ENCODE results near the gene GP5. TPM values are rescaled to one million over a fixed set of nuclear protein-coding genes. Genes with fewer than 3 reads are reported as not detected.
A peak's percentile ranks its signal among the peaks of the same experiment; 100 is the strongest.

The GP5 gene
- total RNA-seq, 4 donors from 2014 or later: 0.19 TPM; not detected in 3

- 79% methylated on average over 6 of the region's 6 CpGs for WGBS
- H3K27ac ChIP-seq: no peak overlapping the region
- H3K36me3 ChIP-seq: no peaks in the 10 kb centered on the region
- H3K9me3 ChIP-seq: no peaks in the 10 kb centered on the region
- peaks cover 4% of the 10 kb centered on the region for H3K4me1 ChIP-seq
- H3K27me3 ChIP-seq: peaks cover 32% of the 10 kb centered on the region
- no peak overlapping the region for H3K4me3 ChIP-seq
- no peak for TF ChIP-seq EP300 (IDR thresholded peaks at IDR 0.05)
- TF ChIP-seq CTCF (IDR thresholded peaks at IDR 0.05): no peak
- TF ChIP-seq POLR2AphosphoS5 (IDR thresholded peaks at IDR 0.05): no peak
- no peak for TF ChIP-seq POLR2A (IDR thresholded peaks at IDR 0.05)
- DNase-seq (ENCODE audit: low spot score in 2 of 2): peak in 1 of 2 donors; percentile 40
Measured at GRCh38 chr3:194384156-194384555, 14.9 kb downstream of the GP5 start.

GRCh38 chr3:194383276-194383940, 15.7 kb downstream of the GP5 start:
- 92% methylated on average over 14 of the region's 14 CpGs for WGBS
- Histone ChIP-seq H3K9me3 (no peaks in the 10 kb centered on the region), H3K27me3 (peaks cover 32% of the 10 kb centered on the region), H3K36me3 (no peaks in the 10 kb centered on the region), H3K27ac (no peak overlapping the region), H3K4me3 (no peak overlapping the region), H3K4me1 (peaks cover 4% of the 10 kb centered on the region)
- TF ChIP-seq POLR2AphosphoS5 (IDR thresholded peaks at IDR 0.05): no peak
- TF ChIP-seq POLR2A (IDR thresholded peaks at IDR 0.05): no peak
- TF ChIP-seq EP300 (IDR thresholded peaks at IDR 0.05): no peak
- TF ChIP-seq CTCF (IDR thresholded peaks at IDR 0.05): no peak
- peak in 1 of 2 donors; percentile 59 for DNase-seq (ENCODE audit: low spot score in 2 of 2)

- no peak for TF ChIP-seq POLR2AphosphoS5 (IDR thresholded peaks at IDR 0.05)
- TF ChIP-seq CTCF (IDR thresholded peaks at IDR 0.05): no peak
- TF ChIP-seq EP300 (IDR thresholded peaks at IDR 0.05): no peak
- no peak for TF ChIP-seq POLR2A (IDR thresholded peaks at IDR 0.05)
- 90% methylated on average over 9 of the region's 9 CpGs for WGBS
- H3K4me3 ChIP-seq: no peak overlapping the region
- no peaks in the 10 kb centered on the region for H3K9me3 ChIP-seq
- no peaks in the 10 kb centered on the region for H3K36me3 ChIP-seq
- peaks cover 4% of the 10 kb centered on the region for H3K4me1 ChIP-seq
- peaks cover 32% of the 10 kb centered on the region for H3K27me3 ChIP-seq
- DNase-seq (ENCODE audit: low spot score in 2 of 2): peak in 1 of 2 donors; percentile 54
- H3K27ac ChIP-seq: no peak overlapping the region
Measured at GRCh38 chr3:194382892-194383223, 16.2 kb downstream of the GP5 start.

GRCh38 chr3:194382196-194382891, 16.7 kb downstream of the GP5 start:
- Histone ChIP-seq H3K27ac (no peak overlapping the region), H3K4me1 (peaks cover 4% of the 10 kb centered on the region), H3K36me3 (no peaks in the 10 kb centered on the region), H3K9me3 (no peaks in the 10 kb centered on the region), H3K4me3 (no peak overlapping the region), H3K27me3 (peaks cover 32% of the 10 kb centered on the region)
- DNase-seq (ENCODE audit: low spot score in 2 of 2): peak in 1 of 2 donors; percentile 73
- WGBS: 85% methylated on average over 20 of the region's 20 CpGs
- TF ChIP-seq POLR2AphosphoS5 (IDR thresholded peaks at IDR 0.05) (no peak), POLR2A (IDR thresholded peaks at IDR 0.05) (no peak), CTCF (IDR thresholded peaks at IDR 0.05) (no peak), EP300 (IDR thresholded peaks at IDR 0.05) (no peak)

GRCh38 chr3:194381460-194381875, 17.6 kb downstream of the GP5 start:
- H3K27ac ChIP-seq: no peak overlapping the region
- no peaks in the 10 kb centered on the region for H3K9me3 ChIP-seq
- DNase-seq (ENCODE audit: low spot score in 2 of 2): peak in 1 of 2 donors; percentile 61
- H3K36me3 ChIP-seq: no peaks in the 10 kb centered on the region
- no peak overlapping the region for H3K4me3 ChIP-seq
- 37% methylated on average over 8 of the region's 17 CpGs for WGBS
- peaks cover 4% of the 10 kb centered on the region for H3K4me1 ChIP-seq
- TF ChIP-seq EP300 (IDR thresholded peaks at IDR 0.05) (no peak), CTCF (IDR thresholded peaks at IDR 0.05) (no peak), POLR2AphosphoS5 (IDR thresholded peaks at IDR 0.05) (no peak), POLR2A (IDR thresholded peaks at IDR 0.05) (no peak)
- peaks cover 32% of the 10 kb centered on the region for H3K27me3 ChIP-seq
